NCI-H82 treated with DMSO at 0.1 percent for 48 hours (cell line): Measurements from ENCODE around the gene DHRSX.
"Not testable (repeated sequence)": the region's sequence is repeated elsewhere in the genome, so short reads cannot be mapped to it uniquely, and the experiment has no call there.

Experiments used
- DNase-seq: peaks from one replicate; lab custom pipeline; 2025; ENCODE audit not compliant: unreplicated experiment; lab: John Stamatoyannopoulos, UW

DHRSX gene

GRCh38 chrX:2457289-2458133 is 43.3 kb downstream of the DHRSX start:
- DNase-seq = no peak

GRCh38 chrX:2456091-2456490 is 44.7 kb downstream of the DHRSX start:
- not testable (repeated sequence) for DNase-seq

- not testable (repeated sequence) for DNase-seq
Measured at GRCh38 chrX:2454620-2455019, 46.2 kb downstream of the DHRSX start.

- no peak for DNase-seq
Measured at GRCh38 chrX:2452799-2453198, 48.0 kb downstream of the DHRSX start.

GRCh38 chrX:2452317-2452784 is 48.4 kb downstream of the DHRSX start:
- no peak for DNase-seq

GRCh38 chrX:2451501-2452316 is 49.1 kb downstream of the DHRSX start:
- no peak for DNase-seq

- DNase-seq = no peak
Measured at GRCh38 chrX:2450681-2451080, 50.1 kb downstream of the DHRSX start.

- DNase-seq = no peak
Measured at GRCh38 chrX:2449135-2449886, 51.5 kb downstream of the DHRSX start.

- no peak for DNase-seq
Measured at GRCh38 chrX:2447484-2447883, 53.3 kb downstream of the DHRSX start.

- DNase-seq = no peak
Measured at GRCh38 chrX:2446815-2447214, 54.0 kb downstream of the DHRSX start.

GRCh38 chrX:2445662-2446623 is 54.8 kb downstream of the DHRSX start:
- no peak for DNase-seq

- DNase-seq = no peak
Measured at GRCh38 chrX:2442694-2443093, 58.1 kb downstream of the DHRSX start.

- no peak for DNase-seq
Measured at GRCh38 chrX:2441466-2441865, 59.3 kb downstream of the DHRSX start.

- DNase-seq = no peak
Measured at GRCh38 chrX:2439613-2440012, 61.2 kb downstream of the DHRSX start.

GRCh38 chrX:2435465-2435864 is 65.3 kb downstream of the DHRSX start:
- no peak for DNase-seq

GRCh38 chrX:2434270-2435163 is 66.3 kb downstream of the DHRSX start:
- DNase-seq = no peak

GRCh38 chrX:2432298-2432863 is 68.4 kb downstream of the DHRSX start:
- DNase-seq = no peak

- no peak for DNase-seq
Measured at GRCh38 chrX:2430265-2430825, 70.4 kb downstream of the DHRSX start.
